Epithelial cell of proximal tubule (primary cell): Measurements from ENCODE around the gene ITGA6. TPM values are rescaled to one million over a fixed set of nuclear protein-coding genes. Genes with fewer than 3 reads are reported as not detected.

Experiments
- DNase-seq: peaks from one replicate; pipeline ENCODE4 v3.0.0-alpha.2; 2011; ENCODE audit warnings: low read depth
- H3K4me3 ChIP-seq: 2 replicates; pipeline ENCODE4 v1.5.1; 2011; ENCODE audit warnings: low read depth, mild to moderate bottlenecking, low read length
- total RNA-seq: library from RNA; depleted of rRNA; stranded (reverse); fragments of >200 nt; gene quantifications from 2 replicates; pipeline ENCODE4 v1.2.3, GENCODE V29; 2015
- TF ChIP-seq, protein P1 (sequence below): conservative IDR thresholded peaks from 2 replicates; pipeline ENCODE4 v1.5.1; 2012; ENCODE audit warnings: low read depth, mild to moderate bottlenecking, low read length

Gene ITGA6
- total RNA-seq, 1 donor from 2014 or later = 100 TPM

DNA sequence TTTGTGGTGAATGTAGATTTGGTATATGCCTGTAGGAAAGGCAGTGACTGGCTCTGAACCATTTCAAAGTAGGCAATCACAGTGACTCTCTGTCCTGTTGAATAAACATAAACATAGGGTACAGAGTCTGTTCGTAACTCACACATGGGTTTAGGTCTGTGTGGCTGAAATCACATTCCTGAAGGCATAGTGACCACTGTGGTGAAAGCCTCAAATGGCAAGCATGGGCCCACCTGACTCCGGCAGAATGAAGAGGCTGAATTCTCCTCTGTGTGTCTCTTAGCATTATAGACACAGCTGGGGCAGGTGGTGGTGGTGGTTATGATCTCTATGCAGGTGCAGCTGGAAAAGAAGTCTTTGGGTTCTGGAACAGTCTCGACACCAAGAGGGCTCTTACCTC lies 61.2 kb downstream of the ITGA6 start:
- TF ChIP-seq, protein P1, sequence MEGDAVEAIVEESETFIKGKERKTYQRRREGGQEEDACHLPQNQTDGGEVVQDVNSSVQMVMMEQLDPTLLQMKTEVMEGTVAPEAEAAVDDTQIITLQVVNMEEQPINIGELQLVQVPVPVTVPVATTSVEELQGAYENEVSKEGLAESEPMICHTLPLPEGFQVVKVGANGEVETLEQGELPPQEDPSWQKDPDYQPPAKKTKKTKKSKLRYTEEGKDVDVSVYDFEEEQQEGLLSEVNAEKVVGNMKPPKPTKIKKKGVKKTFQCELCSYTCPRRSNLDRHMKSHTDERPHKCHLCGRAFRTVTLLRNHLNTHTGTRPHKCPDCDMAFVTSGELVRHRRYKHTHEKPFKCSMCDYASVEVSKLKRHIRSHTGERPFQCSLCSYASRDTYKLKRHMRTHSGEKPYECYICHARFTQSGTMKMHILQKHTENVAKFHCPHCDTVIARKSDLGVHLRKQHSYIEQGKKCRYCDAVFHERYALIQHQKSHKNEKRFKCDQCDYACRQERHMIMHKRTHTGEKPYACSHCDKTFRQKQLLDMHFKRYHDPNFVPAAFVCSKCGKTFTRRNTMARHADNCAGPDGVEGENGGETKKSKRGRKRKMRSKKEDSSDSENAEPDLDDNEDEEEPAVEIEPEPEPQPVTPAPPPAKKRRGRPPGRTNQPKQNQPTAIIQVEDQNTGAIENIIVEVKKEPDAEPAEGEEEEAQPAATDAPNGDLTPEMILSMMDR = no peak
- H3K4me3 ChIP-seq = no peak overlapping the region
- no peak for DNase-seq

DNA sequence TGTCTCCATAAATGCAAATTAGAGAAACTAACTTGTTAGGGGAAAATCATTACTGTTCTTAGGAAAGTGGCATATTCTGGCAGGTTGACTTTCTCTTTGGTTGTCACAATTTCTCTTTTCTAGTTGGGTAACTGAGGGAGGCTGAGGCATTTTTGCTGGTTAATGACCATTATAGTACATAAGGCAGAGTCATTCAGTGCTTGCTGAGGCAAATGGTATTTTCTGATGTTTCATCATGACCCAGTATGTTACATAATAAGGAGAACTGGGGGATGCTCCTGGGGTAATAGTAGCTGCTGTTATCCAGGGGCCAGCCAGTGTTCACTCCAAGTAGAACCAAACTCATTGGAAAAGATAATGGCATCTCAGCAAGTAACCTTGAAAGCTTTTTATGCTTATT lies 62.3 kb downstream of the ITGA6 start:
- no peak for DNase-seq
- TF ChIP-seq, protein P1 = no peak

DNA sequence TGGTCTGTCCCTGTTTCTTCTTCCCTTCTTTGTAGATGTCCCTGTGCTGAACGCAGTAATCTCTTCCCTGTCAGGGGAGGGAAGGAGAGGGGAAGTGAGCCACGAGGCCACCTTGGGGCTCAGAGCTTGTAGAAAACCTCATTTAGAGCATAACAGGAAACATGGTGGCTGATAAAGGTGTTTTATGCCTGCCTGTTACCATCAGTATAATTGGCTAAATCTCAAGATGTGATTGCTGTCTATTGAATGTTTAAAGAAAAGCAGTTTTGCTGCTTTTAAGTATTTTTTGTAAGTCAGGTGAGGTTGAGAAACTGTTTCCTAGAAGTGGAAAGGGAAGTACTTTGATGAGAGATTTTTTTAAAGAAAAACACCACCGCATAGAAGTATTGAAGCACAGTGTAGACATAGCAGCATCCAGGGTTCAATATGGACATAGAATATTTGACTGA lies 68.8 kb downstream of the ITGA6 start:
- TF ChIP-seq, protein P1 = no peak
- H3K4me3 ChIP-seq = no peak overlapping the region
- no peak for DNase-seq

More for the DNA sequence above, 62.3 kb downstream of the ITGA6 start:
- no peak overlapping the region for H3K4me3 ChIP-seq

DNA sequence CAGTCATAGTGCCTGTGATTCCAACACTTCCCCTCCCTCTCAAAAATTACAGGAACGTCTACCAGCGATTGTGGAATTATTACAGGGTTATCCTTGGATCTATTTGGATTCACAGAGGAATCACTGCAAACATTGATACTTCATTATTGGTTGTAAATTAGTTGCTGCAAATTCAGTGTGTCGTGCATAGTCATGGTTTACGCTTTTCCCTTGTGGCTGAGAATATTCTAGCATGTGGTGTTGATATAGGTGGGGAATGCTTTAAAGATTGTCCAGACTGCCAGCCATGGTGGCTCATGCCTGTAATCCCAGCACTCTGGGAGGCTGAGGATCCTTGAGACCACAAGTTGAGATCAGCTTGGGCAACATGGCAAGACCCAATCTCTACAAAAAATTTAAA lies 79.8 kb downstream of the ITGA6 start:
- no peak overlapping the region for H3K4me3 ChIP-seq
- DNase-seq = no peak
- TF ChIP-seq, protein P1 = no peak

DNA sequence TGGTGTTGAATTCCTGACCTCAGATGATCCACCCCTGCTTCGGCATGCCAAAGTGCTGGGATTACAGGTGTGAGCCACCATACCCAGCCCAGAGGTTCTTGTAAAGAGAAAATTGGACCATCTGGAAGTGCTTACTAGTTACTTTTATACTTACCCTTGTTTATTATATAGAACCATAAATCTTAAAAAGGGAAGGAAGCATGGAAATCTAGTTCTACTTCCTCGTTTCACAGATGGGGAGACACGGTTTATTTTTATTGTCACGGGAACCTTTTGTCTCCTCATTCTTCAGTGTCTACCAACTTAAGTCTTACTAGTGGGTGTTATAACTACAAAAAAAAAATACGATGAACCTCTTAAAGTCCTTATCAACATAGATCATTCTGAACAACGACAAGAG lies 82.7 kb downstream of the ITGA6 start:
- H3K4me3 ChIP-seq = no peak overlapping the region
- no peak for DNase-seq
- TF ChIP-seq, protein P1 = no peak

DNA sequence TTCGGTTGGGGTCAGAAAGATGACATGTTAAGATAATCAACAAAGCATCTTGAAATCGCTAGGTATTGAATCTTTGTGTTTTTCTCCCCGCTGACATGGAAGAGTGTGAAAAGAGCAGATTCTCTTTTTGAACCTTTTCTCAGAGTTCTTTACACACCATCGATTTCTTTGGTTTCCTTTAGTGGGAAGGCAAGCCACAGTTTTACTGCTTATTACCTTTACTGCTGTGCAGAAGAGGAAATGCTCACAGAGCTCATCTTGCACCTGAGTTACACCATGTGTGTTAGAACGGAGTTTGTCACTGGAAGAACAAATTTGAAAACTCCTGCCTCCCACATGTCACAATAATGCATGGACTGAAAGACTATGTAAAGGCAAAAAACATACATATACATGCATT lies 83.2 kb downstream of the ITGA6 start:
- no peak overlapping the region for H3K4me3 ChIP-seq
- TF ChIP-seq, protein P1 = no peak
- no peak for DNase-seq

DNA sequence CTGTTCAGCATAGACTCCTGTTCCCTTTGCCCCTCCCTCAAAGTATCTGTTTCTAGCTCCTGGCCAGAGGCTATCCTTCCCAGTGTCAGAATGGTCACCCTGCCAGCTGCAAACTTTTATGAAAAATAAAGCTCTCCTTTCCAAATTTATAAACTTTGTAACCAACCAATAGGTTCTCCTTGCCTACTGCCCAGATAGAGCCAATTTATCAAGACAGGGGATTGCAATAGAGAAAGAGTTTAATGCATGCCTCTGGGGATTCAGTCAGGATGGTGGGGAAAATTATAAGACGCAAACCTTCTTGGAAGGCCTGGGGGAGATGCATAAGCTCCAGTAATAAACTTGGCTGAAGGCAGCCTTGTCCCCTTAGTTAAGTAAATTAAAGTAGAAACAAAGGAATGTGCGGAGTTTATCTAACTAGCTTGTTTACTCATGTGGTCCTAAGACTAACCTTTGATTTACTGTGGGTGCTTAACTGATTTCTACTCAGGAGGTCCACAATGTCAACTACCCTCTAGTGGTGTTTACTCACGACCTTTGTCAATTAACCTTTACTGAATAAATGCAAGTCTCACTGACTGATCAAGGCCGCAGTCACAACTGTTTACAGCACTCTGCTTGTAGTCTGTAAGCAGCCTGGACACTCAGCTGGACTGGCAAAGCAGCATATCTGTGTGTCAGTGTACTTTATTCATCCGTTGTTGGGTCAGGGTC lies 85.6 kb downstream of the ITGA6 start:
- TF ChIP-seq, protein P1 = no peak
- no peak for DNase-seq
- no peak overlapping the region for H3K4me3 ChIP-seq
